SU-DHL-6 (cell line): ENCODE measurements around the gene FRS2.

Source experiments
- H2AFZ ChIP-seq: fragments of 200-600 bp; sonication (generic); 2 replicates; pipeline ENCODE4 v1.6.1; 2014; ENCODE audit warnings: low read depth, mild to moderate bottlenecking, moderate library complexity, mixed read lengths, antibody characterized with exemption, low read length; ENCODE audit not compliant: severe bottlenecking
- H3F3A ChIP-seq: fragments of 200-600 bp; shearing (Covaris generic); 2 replicates; pipeline ENCODE4 v1.6.0; 2016; ENCODE audit warnings: antibody characterized with exemption, mild to moderate bottlenecking; ENCODE audit not compliant: insufficient read depth
- H3K27ac ChIP-seq: fragments of 200-600 bp; sonication (generic); 2 replicates; pipeline ENCODE4 v1.5.1; 2016; ENCODE audit warnings: low read depth, mild to moderate bottlenecking, low read length, moderate library complexity, mixed read lengths
- H3K27me3 ChIP-seq: fragments of 200-600 bp; sonication (generic), shearing (Covaris generic); 2 replicates; pipeline ENCODE4 v1.6.0; 2014; ENCODE audit warnings: mild to moderate bottlenecking, low read length
- H3K36me3 ChIP-seq: fragments of 200-600 bp; sonication (generic); 2 replicates; pipeline ENCODE4 v1.6.1; 2014; ENCODE audit warnings: mild to moderate bottlenecking, low read length, mixed read lengths
- H3K4me2 ChIP-seq: fragments of 300-600, 200-600 bp; shearing (Covaris generic), sonication (generic); 2 replicates; pipeline ENCODE4 v1.6.0; 2014; ENCODE audit warnings: low read length, low read depth, mild to moderate bottlenecking; ENCODE audit not compliant: poor library complexity, severe bottlenecking
- H3K4me3 ChIP-seq: fragments of 200-600 bp; sonication (generic); 2 replicates; pipeline ENCODE4 v1.5.1; 2014; ENCODE audit warnings: antibody characterized with exemption, low read length, mild to moderate bottlenecking, mixed read lengths; ENCODE audit not compliant: insufficient read depth, poor library complexity, severe bottlenecking
- H3K79me2 ChIP-seq: fragments of 200-600 bp; sonication (generic); 2 replicates; pipeline ENCODE4 v1.6.1; 2014; ENCODE audit warnings: mild to moderate bottlenecking, low read length, moderate library complexity; ENCODE audit not compliant: insufficient read depth
- H3K9ac ChIP-seq: fragments of 200-600 bp; sonication (generic); 2 replicates; pipeline ENCODE4 v1.7.0; 2014; ENCODE audit warnings: mild to moderate bottlenecking, low read length
- H3K9me2 ChIP-seq: fragments of 200-600 bp; sonication (generic); replicated peaks from 2 replicates; pipeline ENCODE4 v1.6.1; 2014; ENCODE audit warnings: low read length; ENCODE audit not compliant: insufficient read depth
- H3K9me3 ChIP-seq: fragments of 200-600 bp; sonication (generic); 2 replicates; pipeline ENCODE4 v1.6.1; 2014; ENCODE audit warnings: low read length, mixed read lengths; ENCODE audit not compliant: insufficient read depth
- H4K20me1 ChIP-seq: fragments of 200-600 bp; sonication (generic); 2 replicates; pipeline ENCODE4 v1.6.1; 2014; ENCODE audit warnings: low read depth, mild to moderate bottlenecking, antibody characterized with exemption, low read length, moderate library complexity, mixed read lengths
- EZH2phosphoT487 ChIP-seq: fragments of 200-600 bp; sonication (generic), shearing (Covaris generic); conservative IDR thresholded peaks from 2 replicates; pipeline ENCODE4 v1.6.1; 2018; ENCODE audit warnings: mild to moderate bottlenecking, antibody characterized with exemption, low read length, moderate library complexity, mixed read lengths
- TF ChIP-seq, protein P1 (sequence below): fragments of 200-600 bp; sonication (generic); IDR thresholded peaks from one replicate; pipeline ENCODE4 v1.5.1; 2017; ENCODE audit warnings: antibody characterized with exemption, mild to moderate bottlenecking, low read length, moderate library complexity; ENCODE audit not compliant: insufficient read depth, poor library complexity, severe bottlenecking

FRS2 gene

DNA sequence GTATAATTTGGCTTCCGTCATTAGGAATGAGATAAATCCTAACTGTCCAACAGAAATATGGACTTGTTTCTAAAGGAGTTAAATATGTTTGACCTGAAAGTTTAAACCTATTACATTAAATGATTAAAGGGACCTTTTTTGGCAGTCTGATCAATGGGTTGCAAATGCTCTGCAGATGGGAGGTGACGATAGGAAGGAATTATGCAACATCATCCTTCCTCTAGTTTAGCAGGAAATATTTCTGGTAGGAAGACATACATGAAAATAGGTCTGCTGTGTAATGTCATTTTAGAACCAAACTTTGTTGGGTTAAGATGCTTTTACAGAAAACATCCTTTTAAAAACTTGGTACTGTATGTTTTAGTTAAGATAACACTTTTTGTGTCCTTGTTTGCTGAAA lies 137.9 kb downstream of the FRS2 start:
- no peak for TF ChIP-seq EZH2phosphoT487
- TF ChIP-seq, protein P1, sequence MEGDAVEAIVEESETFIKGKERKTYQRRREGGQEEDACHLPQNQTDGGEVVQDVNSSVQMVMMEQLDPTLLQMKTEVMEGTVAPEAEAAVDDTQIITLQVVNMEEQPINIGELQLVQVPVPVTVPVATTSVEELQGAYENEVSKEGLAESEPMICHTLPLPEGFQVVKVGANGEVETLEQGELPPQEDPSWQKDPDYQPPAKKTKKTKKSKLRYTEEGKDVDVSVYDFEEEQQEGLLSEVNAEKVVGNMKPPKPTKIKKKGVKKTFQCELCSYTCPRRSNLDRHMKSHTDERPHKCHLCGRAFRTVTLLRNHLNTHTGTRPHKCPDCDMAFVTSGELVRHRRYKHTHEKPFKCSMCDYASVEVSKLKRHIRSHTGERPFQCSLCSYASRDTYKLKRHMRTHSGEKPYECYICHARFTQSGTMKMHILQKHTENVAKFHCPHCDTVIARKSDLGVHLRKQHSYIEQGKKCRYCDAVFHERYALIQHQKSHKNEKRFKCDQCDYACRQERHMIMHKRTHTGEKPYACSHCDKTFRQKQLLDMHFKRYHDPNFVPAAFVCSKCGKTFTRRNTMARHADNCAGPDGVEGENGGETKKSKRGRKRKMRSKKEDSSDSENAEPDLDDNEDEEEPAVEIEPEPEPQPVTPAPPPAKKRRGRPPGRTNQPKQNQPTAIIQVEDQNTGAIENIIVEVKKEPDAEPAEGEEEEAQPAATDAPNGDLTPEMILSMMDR: no peak
- no peak overlapping the region for H3K4me3 ChIP-seq
- H3K9me2 ChIP-seq: no peaks in the 10 kb centered on the region
- no peaks in the 10 kb centered on the region for H3K9me3 ChIP-seq
- H3K36me3 ChIP-seq: peaks cover 5% of the 10 kb centered on the region; the same call in 1 of the 2 replicates
- no peak overlapping the region for H3K9ac ChIP-seq
- no peaks in the 10 kb centered on the region for H3K79me2 ChIP-seq
- H3K4me2 ChIP-seq: no peak overlapping the region
- no peaks in the 10 kb centered on the region for H3K27me3 ChIP-seq
- H3K27ac ChIP-seq: no peak overlapping the region
- no peak overlapping the region for H2AFZ ChIP-seq
- no peaks in the 10 kb centered on the region for H4K20me1 ChIP-seq
- H3F3A ChIP-seq: 0 out of 2 replicates have a peak, but pooled peaks cover 5% of the 10 kb centered on the region

DNA sequence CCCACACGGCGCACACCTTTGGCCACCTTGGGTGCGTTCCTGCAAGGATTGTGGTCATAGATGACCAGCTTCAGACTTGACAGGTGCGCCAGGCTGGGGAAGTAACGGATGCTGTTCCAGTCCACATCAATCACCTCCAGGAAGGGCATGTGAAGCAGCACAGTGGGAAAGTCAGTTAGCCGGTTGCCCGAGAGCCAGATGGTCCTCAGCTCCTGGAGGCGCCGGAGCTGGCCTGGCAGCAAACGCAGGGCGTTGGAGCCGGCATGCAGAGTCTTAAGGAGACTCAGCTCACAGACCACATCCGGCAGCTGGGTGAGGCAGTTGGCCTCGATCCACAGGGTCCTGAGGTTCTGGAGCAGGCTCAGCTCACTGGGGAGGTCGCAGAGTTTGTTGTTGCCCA lies 139.9 kb downstream of the FRS2 start:
- no peak overlapping the region for H3K4me2 ChIP-seq
- TF ChIP-seq, protein P1: no peak
- no peak for TF ChIP-seq EZH2phosphoT487
- no peaks in the 10 kb centered on the region for H3K9me2 ChIP-seq
- H4K20me1 ChIP-seq: no peaks in the 10 kb centered on the region
- H3K79me2 ChIP-seq: no peaks in the 10 kb centered on the region
- no peak overlapping the region for H3K9ac ChIP-seq
- 0 out of 2 replicates have a peak, but pooled peaks cover under 1% of the 10 kb centered on the region for H3F3A ChIP-seq
- H2AFZ ChIP-seq: no peak overlapping the region
- no peaks in the 10 kb centered on the region for H3K27me3 ChIP-seq
- H3K4me3 ChIP-seq: no peak overlapping the region
- H3K27ac ChIP-seq: no peak overlapping the region
- H3K9me3 ChIP-seq: no peaks in the 10 kb centered on the region
- H3K36me3 ChIP-seq: no peaks in the 10 kb centered on the region

DNA sequence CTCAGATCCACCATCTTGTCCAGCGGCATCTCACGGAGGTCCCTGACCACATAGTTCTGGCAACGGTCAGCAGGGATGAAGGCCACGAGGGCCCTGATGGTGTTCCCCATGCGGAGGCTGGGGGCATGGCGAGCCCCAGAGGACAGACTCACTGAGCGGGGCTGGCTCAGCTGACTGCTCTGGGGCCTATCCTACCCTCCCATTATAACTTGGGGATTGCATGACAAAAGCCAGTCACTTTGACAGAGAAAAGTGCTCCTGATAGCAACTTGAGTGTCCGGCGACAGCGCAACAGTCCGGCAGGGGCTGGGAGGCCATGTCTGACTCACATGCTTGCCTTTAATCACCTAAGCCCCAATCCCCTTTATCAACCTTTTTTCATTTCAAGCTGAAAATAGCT lies 140.5 kb downstream of the FRS2 start, which contains the start of gene LRRC10:
Gene LRRC10, minus strand, starts transcription at position 179 of the 400 bp plus-strand sequence. Its CDS starts 69 bp downstream, at position 110.
- Histone ChIP-seq H3K4me2 (no peak within 1 kb of the TSS), H3K36me3 (no peaks in the 10 kb centered on the region), H3K9me3 (no peaks in the 10 kb centered on the region), H4K20me1 (no peaks in the 10 kb centered on the region), H2AFZ (no peak within 1 kb of the TSS), H3K4me3 (no peak within 1 kb of the TSS), H3F3A (no peaks in the 10 kb centered on the region), H3K79me2 (no peaks in the 10 kb centered on the region), H3K27me3 (no peaks in the 10 kb centered on the region), H3K27ac (no peak within 1 kb of the TSS), H3K9me2 (no peaks in the 10 kb centered on the region), H3K9ac (no peak within 1 kb of the TSS)
- TF ChIP-seq, protein P1: no peak
- no peak for TF ChIP-seq EZH2phosphoT487

DNA sequence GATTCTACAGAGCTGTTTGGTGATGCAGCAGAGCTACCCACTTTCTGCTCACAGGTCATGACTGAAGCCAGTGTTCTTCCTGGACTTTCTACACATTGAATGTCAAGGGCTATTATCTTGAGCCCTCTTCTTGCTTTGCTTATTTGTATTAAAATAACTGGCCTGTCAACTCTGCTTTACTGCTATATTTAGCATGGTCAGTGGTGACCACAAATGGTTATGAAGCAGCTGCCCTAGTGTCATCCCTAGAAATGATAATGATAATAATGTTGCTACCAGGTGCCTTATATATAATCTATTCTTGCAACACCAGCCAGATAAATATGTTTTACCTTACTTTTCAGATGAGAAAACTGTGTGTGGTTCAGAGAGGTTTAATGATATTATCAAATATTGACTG lies 143.2 kb downstream of the FRS2 start:
- H3K36me3 ChIP-seq: no peaks in the 10 kb centered on the region
- TF ChIP-seq EZH2phosphoT487: no peak
- TF ChIP-seq, protein P1: no peak
- H3K27ac ChIP-seq: no peak overlapping the region
- H3K9me3 ChIP-seq: no peaks in the 10 kb centered on the region
- no peak overlapping the region for H3K9ac ChIP-seq
- H3K79me2 ChIP-seq: no peaks in the 10 kb centered on the region
- no peaks in the 10 kb centered on the region for H4K20me1 ChIP-seq
- H2AFZ ChIP-seq: no peak overlapping the region
- no peaks in the 10 kb centered on the region for H3F3A ChIP-seq
- no peaks in the 10 kb centered on the region for H3K27me3 ChIP-seq
- no peak overlapping the region for H3K4me3 ChIP-seq
- no peaks in the 10 kb centered on the region for H3K9me2 ChIP-seq
- H3K4me2 ChIP-seq: no peak overlapping the region
